GM21723 (cell line): ENCODE measurements around the gene RFC4.
"Not testable (repeated sequence)": the region's sequence is repeated elsewhere in the genome, so short reads cannot be mapped to it uniquely, and the experiment has no call there.

ENCODE experiments used
- ATAC-seq: cut with Tn5 transposase; IDR thresholded peaks from one replicate; pipeline ENCODE4 v1.9.1; 2021; ENCODE audit warnings: mild to moderate bottlenecking, moderate library complexity; ENCODE audit not compliant: unreplicated experiment

The RFC4 gene

DNA sequence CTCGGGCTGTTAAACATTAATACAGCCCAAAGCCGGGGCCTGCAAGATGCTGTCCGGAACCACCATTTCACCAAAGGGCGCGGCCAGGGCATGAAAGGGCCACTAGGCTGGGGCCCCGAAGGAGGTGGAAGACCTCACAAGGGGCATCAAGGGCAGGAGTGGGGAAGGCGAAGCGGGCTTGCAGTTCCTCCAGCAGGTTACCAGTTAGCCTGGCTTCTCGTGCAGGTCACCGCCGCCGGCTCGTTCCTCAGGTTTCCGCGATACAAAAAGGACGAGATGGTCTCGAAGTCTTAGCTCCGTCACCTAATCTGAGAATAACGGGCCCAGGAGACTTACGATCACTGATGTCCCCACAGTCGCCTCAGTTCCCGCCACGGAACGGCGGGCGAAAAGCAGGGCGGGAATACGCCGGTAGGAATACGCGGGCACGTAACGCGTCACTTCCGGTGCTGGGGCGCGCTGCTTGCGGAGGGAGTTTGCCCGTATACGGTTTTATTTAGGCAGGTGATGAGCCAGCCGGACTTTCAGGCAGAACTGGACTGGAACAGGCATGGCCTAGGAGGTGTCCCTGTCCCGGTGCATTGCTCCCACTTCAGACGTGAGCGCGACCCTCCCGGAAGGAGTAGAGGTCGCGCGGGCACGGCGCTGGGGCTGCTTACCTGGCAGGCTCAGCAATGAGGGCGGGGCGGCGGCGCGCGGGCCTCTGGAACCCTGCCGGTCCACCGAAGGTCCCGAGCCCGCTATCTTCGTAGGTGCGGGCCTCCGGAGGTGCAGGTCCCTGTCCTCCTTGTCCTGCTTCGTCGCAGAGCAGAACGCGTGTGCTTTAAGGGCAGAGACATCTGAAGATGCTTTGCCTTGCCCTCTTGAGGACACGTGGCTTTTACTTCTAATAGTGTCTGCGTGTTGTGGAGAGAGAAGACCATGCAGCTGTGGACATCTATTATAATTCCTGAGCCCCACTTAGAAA is at the start of gene RFC4:
Gene RFC4, minus strand, starts transcription at position 394 of the 967 bp plus-strand sequence. CDS start 1,769 bp downstream, outside the sequence.
- peak; percentile 96 for ATAC-seq

DNA sequence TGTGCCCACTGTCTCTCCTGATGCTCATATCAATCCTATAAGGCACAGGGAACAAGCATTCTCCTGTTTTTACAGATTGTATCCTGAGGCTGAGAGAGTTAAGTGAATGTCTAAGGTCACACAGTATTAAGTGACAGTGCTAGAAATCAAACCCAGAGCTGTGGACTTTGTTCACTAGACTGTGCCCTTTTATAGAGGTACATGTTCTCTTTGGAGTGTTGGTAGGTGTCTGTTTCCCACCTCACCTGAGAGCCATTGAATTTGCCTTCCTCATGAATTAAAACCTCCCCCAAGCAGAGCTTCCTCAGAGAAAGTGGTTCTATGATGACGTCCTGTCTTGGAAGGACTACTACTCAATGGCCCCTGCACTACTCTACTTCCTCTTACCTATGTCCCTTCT is 48.7 kb upstream of the RFC4 start:
- no peak for ATAC-seq

DNA sequence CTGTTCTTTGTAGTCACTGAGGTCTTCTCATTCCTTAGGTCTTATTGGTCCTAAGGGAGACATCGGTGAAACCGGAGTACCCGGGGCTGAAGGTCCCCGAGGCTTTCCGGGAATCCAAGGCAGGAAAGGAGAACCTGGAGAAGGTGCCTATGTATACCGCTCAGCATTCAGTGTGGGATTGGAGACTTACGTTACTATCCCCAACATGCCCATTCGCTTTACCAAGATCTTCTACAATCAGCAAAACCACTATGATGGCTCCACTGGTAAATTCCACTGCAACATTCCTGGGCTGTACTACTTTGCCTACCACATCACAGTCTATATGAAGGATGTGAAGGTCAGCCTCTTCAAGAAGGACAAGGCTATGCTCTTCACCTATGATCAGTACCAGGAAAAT is 47.9 kb upstream of the RFC4 start:
- ATAC-seq = no peak

- ATAC-seq = no peak
Measured at GRCh38 chr3:186852994-186853393, 46.7 kb upstream of the RFC4 start.

- ATAC-seq = not testable (repeated sequence)
Measured at GRCh38 chr3:186851835-186852234, 45.6 kb upstream of the RFC4 start.

DNA sequence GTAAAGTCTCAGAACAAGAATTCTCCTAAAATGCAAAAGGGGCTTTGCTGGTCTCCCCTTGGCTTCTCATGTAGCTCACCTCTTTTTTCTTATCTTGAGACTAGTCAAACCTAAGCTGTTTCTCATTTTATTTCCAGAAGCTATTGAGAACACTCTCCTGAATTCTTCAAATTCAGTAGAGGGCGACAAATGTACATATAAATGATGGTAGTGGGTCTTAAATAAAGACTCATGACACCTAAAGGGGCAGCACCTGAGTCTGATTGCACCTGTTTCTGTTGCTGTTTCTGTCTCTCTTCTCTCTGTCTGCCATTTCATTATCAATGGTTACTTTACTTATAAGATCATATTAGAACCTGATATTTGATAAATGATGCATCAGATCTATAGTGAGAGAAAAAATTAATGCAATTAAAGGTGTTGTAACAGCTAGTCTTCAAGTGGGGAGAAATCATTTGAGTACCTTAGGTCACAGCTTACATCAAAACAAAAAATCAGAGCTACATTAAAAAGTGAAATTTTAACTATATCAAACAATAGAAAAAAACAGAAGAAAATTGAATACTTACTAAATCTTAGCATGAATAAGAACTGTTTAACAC is 43.2 kb upstream of the RFC4 start:
- ATAC-seq = peak; percentile 86

- no peak for ATAC-seq
Measured at GRCh38 chr3:186847437-186847836, 41.2 kb upstream of the RFC4 start.

GRCh38 chr3:186845756-186846155 is 39.5 kb upstream of the RFC4 start:
- ATAC-seq = no peak

GRCh38 chr3:186844908-186845307 is 38.6 kb upstream of the RFC4 start:
- ATAC-seq = no peak

DNA sequence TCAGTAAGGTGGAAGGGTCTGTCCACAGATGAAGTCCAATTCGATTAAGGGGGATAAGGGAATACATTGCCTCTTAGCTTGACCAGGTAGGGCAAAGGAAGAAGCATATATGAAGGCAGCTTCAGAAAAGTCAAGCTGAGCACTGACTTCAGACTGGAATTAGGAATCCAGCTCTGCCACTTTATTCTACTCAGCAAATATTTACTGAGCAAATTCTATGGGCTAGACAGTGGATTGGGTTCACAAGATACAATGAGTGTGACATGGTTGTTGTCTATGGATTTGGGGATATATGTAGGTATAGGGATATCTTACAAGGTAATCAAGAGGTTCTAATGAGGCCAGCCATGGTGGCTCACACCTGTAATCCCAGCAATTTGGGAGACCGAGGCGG is 36.8 kb upstream of the RFC4 start:
- no peak for ATAC-seq

DNA sequence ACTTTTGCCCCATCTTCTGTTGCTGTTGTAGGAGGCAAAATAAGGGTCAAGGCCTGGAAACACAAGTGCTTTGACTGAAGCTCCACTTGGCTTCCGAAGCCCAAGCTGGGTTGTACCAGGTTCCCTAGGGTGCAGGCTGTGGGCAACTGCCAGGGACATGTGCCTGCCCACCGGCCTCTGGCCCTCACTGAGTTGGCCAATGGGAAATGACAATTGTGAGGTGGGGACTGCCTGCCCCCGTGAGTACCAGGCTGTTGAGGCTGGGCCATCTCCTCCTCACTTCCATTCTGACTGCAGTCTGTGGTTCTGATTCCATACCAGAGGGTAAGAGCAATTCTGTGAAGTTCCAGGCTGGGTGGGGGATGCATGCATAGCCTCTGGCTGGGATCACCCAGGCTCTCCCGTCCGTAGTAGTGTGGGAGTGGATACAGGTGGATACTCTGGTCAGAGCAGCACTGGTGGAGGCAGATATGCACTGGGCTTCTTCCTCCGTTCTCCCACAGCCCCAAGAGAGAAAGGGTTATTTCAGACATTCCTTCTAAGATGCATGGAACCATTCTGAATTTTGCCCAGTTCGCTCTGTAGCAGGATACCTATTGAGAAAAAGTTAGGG is 36.2 kb upstream of the RFC4 start, which contains the start of gene ADIPOQ:
Gene ADIPOQ, plus strand, starts transcription at position 285 of the 613 bp plus-strand sequence. CDS start 10,349 bp downstream, outside the sequence.
- no peak for ATAC-seq

DNA sequence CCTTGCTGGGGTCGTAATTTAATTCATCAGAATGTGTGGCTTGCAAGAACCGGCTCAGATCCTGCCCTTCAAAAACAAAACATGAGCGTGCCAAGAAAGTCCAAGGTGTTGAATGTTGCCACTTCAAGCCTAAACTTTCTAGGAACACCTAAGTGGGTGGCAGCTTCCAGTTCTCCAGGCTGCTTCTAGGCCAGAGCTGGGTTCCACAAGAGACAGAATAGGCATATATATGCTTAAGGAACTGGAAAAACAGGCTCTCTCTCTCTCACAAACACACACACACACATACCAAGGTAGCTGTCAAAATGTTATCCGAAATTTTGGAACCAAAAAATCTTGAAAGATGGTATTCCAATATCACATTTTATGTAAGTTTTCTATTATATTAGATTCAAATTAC is 35.3 kb upstream of the RFC4 start:
- ATAC-seq = no peak

DNA sequence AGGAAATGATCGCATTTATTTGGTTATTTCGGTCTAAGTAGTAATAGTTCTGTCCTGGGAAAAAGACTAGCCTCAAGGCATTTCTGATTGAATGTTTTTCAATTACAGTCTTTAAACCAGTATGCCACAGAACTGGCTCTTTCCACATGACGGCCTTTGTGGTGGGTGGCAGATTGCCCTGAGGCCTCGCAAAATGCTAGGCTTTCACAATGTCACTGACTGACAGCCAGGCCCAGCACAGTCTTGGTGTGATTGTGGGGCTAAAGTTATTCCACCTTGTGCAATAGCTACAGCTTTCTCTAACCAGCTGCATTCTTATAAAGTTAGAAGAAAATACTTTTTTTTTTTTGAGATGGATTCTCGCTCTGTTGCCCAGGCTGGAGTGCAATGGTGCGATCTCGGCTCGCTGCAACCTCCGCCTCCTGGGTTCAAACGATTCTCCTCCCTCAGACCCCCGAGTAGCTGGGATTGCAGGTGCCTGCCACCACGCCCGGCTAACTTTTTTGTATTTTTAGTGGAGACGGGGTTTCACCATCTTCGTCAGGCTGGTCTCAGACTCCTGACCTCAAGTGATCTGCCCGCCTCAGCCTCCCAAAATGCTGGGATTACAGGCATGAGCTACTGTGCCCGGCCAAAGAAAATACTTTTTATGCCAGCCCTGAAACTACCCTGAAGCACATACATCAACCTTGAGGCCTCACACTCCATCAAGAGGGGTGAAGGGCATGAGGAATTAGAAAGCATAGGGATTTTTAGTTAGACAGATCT is 33.8 kb upstream of the RFC4 start:
- ATAC-seq = no peak

GRCh38 chr3:186832276-186832675 is 26.0 kb upstream of the RFC4 start:
- no peak for ATAC-seq

DNA sequence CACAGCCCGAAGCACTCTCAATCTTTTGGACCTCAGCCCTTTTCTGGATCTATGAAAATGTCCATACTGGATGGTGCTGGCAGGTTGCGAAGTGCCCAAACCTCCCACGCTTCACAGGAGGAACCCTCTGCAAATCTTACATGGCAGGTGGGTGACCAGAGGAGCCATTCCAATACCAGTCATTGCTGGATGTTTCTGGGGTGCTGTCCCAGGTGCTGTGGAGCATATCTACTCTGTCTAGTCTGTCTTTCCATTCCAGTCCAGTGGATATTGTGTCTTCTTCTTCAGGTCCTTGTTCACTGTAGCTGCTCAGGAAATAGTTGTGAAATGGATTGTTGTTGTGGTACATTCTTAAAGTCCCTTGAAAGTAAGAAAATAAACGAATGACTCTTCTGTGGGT is 25.5 kb upstream of the RFC4 start:
- no peak for ATAC-seq

GRCh38 chr3:186828340-186828739 is 22.1 kb upstream of the RFC4 start:
- ATAC-seq = no peak

- ATAC-seq = peak; percentile 88
Measured at GRCh38 chr3:186826976-186827857, 20.9 kb upstream of the RFC4 start.

DNA sequence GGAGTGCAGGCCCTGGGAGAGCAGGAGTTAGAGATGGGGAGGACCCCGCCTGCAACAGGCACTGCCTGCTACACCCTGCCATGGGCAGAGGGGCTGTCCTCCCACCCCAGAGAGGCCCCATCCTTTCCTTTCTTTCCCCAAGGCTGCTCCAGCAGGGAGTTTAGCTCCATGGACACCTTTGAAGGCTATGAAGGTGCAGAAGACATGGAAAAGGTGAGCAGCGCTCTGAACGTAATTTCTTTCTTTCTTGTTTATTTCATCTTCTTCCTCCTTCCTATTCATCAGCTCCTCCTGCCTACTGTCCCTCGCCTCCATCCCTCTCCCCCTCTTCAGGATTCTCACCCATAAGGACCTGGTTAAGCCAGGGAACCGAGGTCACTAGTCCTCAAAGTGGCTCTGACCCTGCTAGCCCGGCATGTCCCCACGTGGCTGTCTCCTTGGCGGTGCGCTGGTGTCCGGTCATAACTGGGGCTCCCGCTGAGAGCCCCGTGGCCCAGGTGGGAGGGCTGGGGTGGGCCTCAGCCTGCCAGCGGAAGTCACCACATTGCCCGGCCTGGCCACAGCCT is 20.2 kb upstream of the RFC4 start:
- no peak for ATAC-seq

GRCh38 chr3:186825872-186826409 is 19.7 kb upstream of the RFC4 start:
- no peak for ATAC-seq
